Measurements from ENCODE around the gene CLDN14. TPM values are rescaled to one million over a fixed set of nuclear protein-coding genes. Genes with fewer than 3 reads are reported as not detected.

CLDN14 gene
- total RNA-seq, 1 experiment from 2014 or later: not detected

- Histone ChIP-seq H4K91ac (ENCODE audit: insufficient read length, low read depth, low read length) (no peak overlapping the region), H3K23me2 (ENCODE audit: insufficient read length, low read depth, low read length, poor library complexity, severe bottlenecking) (no peaks in the 10 kb centered on the region), H3K18ac (ENCODE audit: insufficient read length, low read depth, low read length) (no peak overlapping the region), H3K9ac (ENCODE audit: extremely low read depth, insufficient read length, low read length) (no peak overlapping the region), H3K27me3 (ENCODE audit: insufficient read depth, low read length) (no peaks in the 10 kb centered on the region), H2BK5ac (ENCODE audit: insufficient read length, low read length) (no peak overlapping the region), H3K56ac (ENCODE audit: insufficient read length, low read depth, low read length) (no peak overlapping the region), H3K4me1 (ENCODE audit: insufficient read depth, low read length) (no peaks in the 10 kb centered on the region), H2AK5ac (ENCODE audit: insufficient read length, low read length) (no peak overlapping the region), H3K23ac (ENCODE audit: insufficient read length, low read depth, low read length) (no peak overlapping the region), H3K27ac (ENCODE audit: insufficient read length, low read depth, low read length) (no peak overlapping the region), H2AFZ (ENCODE audit: low read length) (no peak overlapping the region), H2BK20ac (ENCODE audit: low read depth, low read length, poor library complexity, severe bottlenecking) (no peak overlapping the region), H4K20me1 (ENCODE audit: control insufficient read depth, insufficient read depth, insufficient read length) (no peaks in the 10 kb centered on the region), H2BK120ac (ENCODE audit: low read depth, low read length, poor library complexity, severe bottlenecking) (no peak overlapping the region), H2BK15ac (ENCODE audit: low read depth, low read length) (no peak overlapping the region), H3K79me2 (ENCODE audit: insufficient read depth, low read length) (no peaks in the 10 kb centered on the region), H3T11ph (ENCODE audit: low read length) (no peak overlapping the region), H3K9me3 (ENCODE audit: control insufficient read depth, low read depth, low read length) (no peaks in the 10 kb centered on the region), H3K14ac (ENCODE audit: insufficient read depth, low read length) (no peak overlapping the region), H4K5ac (ENCODE audit: insufficient read length, low read depth, low read length) (no peak overlapping the region), H3K4me2 (ENCODE audit: insufficient read depth, insufficient read length, low read length) (no peak overlapping the region), H4K8ac (replicated peaks; ENCODE audit: insufficient read length, low read depth, low read length) (no peak overlapping the region), H3K4ac (ENCODE audit: low read depth, low read length) (no peak overlapping the region), H2BK12ac (ENCODE audit: insufficient read length, low read depth, low read length) (no peak overlapping the region), H3K79me1 (ENCODE audit: insufficient read depth, low read depth, low read length, poor library complexity, severe bottlenecking) (no peaks in the 10 kb centered on the region)
- WGBS (ENCODE audit: extremely low coverage, insufficient read length, low lambda C conversion rate): no CpG with 5 or more reads among the region's 6 CpGs
- Mint-ChIP-seq H3K4me1 (no peaks in the 10 kb centered on the region), H3K9me3 (peaks cover 3 to 9% of the 10 kb centered on the region in 2 experiments; a peak in 4 of 5 replicates), H3K36me3 (ENCODE audit: insufficient read depth in 1 of 3, low read depth in 3 of 3) (no peaks in the 10 kb centered on the region), H3K27me3 (ENCODE audit: low read depth) (peaks cover 6% of the 10 kb centered on the region), H3K4me3 (no peak overlapping the region), H3K27ac (no peak overlapping the region)
- TF ChIP-seq CTCF (conservative IDR thresholded peaks at IDR 0.05): no peak
- DNase-seq: no peak
Observed at GRCh38 chr21:36517366-36518075, 37.6 kb upstream of the CLDN14 start.

Data from H9 (cell line).